NCI-H2029 treated with DMSO at 0.1 percent for 48 hours (cell line): ENCODE data around the gene CLSTN1.
"Not testable (repeated sequence)": the region's sequence is repeated elsewhere in the genome, so short reads cannot be mapped to it uniquely, and the experiment has no call there.

ENCODE experiments used
- DNase-seq: peaks from one replicate; lab custom pipeline; 2025; lab: John Stamatoyannopoulos, UW

Gene CLSTN1

GRCh38 chr1:9825093-9826074 is 1.6 kb upstream of the CLSTN1 start:
- DNase-seq = peak; percentile 64

- no peak for DNase-seq
These were observed 931 bp upstream of the CLSTN1 start for GRCh38 chr1:9824702-9825089.

DNA sequence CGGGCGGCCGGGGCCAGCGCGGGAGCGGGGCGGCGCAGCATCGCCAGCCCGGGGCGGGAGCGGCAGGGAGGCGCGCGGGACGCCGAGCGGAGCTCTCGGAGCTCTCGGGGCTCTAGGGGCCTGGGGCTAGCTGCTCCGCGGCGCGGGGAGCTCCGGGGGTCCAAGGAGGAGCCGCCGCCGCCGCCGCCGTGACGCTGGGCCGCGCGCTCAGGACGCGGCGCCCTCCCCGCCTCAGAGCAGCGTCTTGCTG is 147 bp downstream of the CLSTN1 start:
- no peak for DNase-seq

DNA sequence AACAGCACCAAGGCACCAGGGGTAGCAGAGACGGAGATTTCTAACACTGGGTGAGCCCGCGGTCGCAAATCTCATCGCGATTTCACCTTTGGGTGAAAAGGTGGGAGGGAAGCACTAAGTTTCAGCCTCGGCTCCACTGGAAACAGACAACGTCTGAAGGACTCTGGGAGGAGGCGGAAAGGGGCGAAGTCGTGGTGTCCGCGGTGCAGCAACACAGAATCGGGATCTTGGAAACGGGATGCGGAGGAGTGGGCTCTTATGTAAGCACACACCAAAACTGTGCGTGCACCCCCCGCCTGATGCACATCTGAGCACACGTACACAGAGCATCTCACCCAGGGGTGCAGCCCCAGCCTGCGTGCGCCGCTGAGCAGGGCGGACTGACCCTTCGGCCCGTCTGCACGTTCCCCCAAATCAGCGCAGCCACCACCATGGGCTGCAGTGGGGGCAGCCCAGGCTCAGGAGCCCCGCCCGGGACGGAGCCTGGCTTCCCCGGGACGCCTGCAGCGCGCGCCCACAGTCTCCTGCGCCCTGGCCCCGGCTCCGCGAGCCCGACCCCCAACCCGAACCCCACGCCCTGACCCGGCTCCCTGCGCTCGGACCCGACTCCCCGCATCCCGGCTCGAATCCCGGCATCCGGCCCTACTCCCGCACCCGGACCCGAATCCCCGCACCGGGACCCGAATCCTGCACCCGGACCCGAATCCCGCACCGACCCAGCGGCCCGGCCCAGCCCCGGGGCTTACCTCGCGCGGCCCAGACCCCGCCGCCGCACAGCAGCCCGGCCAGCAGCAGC is 670 bp downstream of the CLSTN1 start:
- peak; percentile 10 for DNase-seq

GRCh38 chr1:9822490-9822889 is 1.3 kb downstream of the CLSTN1 start:
- DNase-seq = no peak

DNA sequence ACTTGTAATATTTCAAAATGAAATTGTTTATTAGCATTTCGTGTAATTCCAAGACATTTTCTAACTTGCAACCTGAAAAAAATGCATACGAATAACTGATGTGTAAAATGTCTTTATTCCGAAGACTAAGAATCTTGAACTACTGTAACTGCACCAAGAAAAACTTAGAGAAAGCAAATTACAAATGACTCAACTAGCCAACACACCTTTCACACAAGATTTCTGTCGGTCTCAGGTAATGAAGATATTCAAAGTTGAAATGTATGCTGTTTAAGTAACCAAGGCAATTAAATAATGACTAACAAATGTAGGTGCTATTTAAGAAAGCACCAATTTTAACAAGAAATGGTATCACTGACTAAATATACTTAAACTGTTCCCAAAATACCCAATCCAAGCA is 2.1 kb downstream of the CLSTN1 start:
- DNase-seq = no peak

GRCh38 chr1:9820521-9820920 is 3.2 kb downstream of the CLSTN1 start:
- DNase-seq = no peak

GRCh38 chr1:9817734-9818133 is 6.0 kb downstream of the CLSTN1 start:
- DNase-seq = no peak

DNA sequence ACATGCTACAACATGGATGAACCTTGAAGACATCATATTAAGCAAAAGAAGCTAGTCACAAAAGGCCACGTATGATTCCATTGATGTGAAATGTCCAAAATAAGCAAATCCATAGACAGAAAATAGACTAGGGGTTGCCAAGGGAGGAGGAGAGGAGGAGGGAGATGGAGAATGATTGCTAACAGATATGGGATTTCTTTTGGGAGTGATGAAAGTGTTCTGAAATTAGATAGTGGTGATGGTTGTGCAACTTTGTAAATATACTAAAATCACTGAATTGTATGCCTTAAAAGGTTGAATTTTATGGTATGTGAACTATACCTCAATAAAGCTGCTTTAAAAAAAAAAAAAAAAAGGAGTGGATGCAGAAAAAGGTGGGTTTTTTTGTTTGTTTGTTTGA is 7.6 kb downstream of the CLSTN1 start:
- DNase-seq = no peak

GRCh38 chr1:9815150-9815549 is 8.6 kb downstream of the CLSTN1 start:
- no peak for DNase-seq

GRCh38 chr1:9814619-9815018 is 9.1 kb downstream of the CLSTN1 start:
- no peak for DNase-seq

DNA sequence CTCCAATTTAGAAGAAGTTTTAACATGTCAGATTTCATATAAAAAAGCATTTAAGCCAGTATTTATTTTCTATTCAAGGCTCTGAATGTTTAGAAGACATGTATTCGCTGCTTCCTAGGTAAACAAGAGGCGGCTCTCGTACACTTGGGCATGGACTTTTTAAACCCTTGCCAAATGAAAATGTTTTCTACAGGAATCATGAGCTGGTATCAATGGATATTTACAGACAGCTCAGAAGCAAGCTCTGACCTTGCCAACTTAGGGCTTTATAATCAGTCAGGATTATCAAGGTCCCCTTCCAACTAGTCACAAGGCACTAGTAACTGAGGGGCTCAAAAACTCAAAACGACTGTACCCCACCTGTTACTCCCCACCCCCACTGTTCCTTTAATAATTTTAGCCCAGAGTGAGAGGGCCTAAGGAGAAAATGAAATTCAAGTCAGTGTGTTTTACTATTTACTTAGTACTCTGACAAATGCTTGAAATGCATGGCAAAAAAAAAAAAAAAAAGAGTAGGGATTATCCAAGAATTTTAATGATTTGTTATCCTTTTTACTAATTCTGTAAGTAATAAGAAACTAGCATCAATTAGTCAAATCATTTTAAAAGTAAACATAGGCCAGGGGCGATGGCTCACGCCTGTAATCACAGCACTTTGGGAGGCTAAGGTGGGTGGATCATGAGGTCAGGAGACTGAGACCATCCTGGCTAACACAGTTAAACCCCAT is 12.4 kb downstream of the CLSTN1 start:
- no peak for DNase-seq

GRCh38 chr1:9809100-9809510 is 14.7 kb downstream of the CLSTN1 start:
- DNase-seq = no peak

GRCh38 chr1:9808459-9808858 is 15.3 kb downstream of the CLSTN1 start:
- DNase-seq = no peak

DNA sequence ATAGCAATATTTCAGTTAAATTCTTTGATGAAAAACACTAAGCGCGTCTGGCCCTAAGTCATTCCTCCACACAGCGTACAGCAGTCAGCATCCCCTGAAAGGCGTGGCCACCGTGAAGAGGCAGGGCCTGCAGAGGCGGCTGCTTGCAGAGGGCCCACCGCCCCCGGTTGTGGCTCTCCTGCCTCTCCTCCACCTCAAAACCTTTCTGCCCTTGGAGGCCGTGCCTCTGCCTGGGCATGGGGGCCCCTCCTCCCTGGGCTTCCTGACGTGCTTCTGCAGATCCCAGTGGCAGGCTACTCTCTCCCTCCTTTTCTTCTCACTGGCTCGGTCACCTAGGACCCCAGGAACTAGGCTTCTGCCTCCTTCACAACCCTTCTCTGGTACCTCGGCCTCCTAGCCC is 16.2 kb downstream of the CLSTN1 start:
- DNase-seq = no peak

DNA sequence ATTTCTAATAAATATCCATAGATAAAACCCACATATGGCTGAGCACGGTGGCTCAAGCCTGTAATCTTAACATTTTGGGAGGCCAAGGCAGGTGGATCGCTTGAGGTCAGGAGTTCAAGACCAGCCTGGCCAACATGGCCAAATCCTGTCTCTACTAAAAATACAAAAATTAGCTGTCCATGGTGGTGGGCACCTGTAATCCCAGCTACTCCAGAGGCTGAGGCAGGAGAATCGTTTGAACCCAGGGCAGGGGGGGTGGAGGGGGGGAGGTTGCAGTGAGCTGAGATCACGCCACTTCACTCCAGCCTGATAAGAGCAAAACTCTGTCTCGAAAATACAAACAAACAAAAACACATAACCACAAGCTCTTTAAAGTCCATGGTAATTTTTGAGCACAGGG is 17.8 kb downstream of the CLSTN1 start:
- DNase-seq = not testable (repeated sequence)

DNA sequence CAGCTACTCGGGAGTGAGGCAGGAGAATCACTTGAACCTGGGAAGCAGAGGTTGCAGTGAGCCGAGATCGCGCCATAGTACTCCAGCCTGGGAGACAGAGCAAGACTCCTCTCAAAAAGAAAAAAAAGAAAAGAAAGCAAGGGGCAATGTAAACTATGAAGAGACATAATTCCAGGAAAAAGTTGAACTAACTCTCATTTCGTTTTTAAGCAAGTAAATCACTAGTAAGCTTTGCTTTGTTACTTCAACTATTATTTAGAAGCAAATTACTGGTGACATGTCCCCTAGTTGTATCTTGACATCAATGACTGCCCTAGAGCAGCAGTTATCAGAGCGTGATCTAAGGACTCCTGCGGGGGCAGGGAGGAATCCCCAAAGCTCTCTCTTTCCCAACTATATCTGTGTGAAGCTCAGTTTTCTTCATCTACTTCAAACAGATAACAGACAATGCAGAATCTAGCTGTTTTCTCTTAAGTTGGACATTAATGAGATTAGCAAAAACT is 18.7 kb downstream of the CLSTN1 start:
- DNase-seq = no peak

- DNase-seq = peak; percentile 84
These were observed 20.5 kb downstream of the CLSTN1 start for GRCh38 chr1:9803003-9803918.

DNA sequence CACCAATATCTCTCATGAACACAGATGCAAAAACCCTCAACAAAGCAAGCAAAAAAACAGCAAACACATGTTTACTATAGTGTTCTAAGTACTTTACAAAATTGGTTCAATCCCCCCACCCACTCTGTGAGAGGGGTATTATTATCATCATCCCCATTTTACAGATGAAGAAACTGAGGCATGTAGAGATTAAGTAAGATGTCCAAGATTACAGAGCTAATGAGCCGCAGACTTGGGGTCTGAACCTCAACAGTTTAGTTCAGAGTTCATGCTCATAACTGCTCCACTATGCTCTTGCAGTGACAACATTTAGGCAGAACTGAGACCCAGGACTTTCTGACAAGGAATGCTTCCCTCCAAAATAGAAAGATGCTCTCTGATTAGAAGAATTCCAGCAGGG is 21.9 kb downstream of the CLSTN1 start:
- DNase-seq = no peak

GRCh38 chr1:9798236-9799130 is 25.3 kb downstream of the CLSTN1 start:
- no peak for DNase-seq
